HG03066 (cell line): ENCODE results near the gene MATN4.

ENCODE experiments used
- ATAC-seq: cut with Tn5 transposase; IDR thresholded peaks from one replicate; pipeline ENCODE4 v1.9.1; 2021; ENCODE audit warnings: low read depth; ENCODE audit not compliant: unreplicated experiment

Gene MATN4

DNA sequence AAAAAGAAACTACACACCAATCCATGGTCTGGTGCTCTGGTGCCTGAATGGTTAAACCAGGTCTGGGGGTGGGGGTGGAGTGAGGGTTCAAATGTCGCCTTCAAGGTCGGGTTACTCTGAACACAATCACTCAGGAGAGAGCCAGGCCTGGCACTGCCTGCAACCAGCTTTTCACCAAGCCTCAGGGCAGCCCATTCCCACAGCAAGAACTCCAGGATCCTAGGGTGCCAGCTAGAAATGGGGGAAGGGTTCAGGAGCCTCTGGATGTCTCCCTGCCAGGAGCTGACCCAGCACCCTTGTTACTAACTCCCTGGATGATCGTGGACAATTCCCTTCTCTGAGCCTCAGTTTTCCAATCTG lies 33.5 kb upstream of the MATN4 start:
- ATAC-seq = no peak

DNA sequence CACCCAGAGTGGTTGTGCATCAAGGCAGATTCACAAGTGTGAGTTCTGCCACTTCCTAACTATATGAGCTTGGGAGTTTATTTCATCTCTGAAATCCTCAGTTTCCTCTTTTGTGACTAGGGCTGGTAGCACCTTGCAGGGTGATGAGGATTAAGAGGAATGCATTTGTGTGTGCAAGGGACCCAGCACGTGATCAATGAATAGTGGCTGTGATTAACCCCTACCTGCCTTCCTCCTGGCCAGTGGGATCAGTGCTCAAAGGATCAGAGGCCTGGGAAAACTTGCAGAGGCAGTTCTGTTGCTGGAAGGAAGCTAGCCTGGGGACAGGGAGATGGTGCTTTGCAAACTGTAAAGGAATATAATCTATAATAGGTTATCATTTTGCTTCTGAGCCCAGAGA lies 32.9 kb upstream of the MATN4 start:
- ATAC-seq = no peak

DNA sequence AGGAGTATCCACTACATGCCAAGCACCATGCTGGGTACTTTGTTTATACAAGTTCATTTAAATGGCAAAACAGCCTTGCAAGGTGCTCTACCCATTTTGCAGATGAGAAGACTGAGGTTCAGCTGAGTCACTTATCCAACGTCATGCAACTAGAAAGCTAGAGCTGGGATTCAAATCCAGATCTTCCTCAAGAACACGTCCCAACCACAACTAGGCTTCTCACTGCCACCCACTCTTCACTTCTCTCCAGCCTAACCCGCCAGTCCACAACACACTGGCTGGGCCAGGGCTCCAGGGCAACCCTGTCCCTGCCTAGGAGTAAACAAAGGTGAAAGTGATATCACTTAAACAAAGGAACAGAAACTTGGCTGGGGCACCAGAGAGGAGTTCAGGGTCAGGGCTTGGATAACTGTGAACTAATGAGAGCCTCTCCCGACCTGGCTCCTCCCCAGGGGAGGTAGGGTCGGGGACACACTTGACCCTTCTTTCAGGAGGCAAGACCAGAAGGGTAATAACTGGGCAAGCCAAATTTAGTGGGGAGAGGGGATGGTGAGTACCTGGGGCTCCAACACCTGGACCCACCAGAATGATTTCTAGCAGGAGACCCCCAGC lies 32.2 kb upstream of the MATN4 start:
- no peak for ATAC-seq

DNA sequence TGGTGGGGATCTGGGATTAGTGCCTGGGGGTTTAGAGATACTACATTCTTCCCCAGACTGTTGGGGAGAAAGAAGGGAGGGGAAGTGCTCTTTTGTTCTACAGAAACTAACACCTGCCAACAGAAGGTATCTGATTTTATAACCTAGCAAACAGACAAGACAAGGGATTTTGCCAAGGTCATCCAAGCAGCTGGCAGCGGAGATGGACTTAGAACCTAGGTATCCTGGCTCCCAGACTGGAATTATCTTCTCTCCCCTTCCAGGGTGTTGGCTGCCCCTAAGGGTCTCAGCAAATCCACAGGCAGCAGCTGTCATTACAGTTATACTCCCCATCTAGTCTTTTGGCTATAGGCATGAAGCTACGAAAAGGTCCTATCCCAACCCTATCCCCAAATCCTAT lies 31.7 kb upstream of the MATN4 start:
- ATAC-seq = no peak

DNA sequence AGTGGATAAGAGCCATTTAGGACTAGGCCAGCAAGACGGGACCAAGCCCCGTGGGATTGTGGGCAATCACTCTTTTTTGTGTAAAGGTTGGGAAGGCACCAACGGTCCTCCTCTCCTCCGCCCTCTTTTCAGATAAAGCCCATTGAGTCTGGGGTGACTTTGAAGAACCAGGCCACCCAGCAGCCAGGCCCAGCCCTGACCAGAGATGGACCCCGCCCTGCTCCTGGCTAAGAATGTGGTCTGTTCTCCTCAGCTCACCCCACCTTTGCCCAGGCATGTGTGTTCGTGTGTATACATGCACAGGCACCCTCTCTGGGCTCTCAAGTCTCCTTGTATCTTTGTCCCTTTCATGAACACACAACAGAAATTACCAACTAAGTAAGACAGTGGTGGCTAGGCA lies 31.0 kb upstream of the MATN4 start:
- no peak for ATAC-seq

- ATAC-seq = no peak
Measured at GRCh38 chr20:45338121-45339030, 30.3 kb upstream of the MATN4 start.

- no peak for ATAC-seq
Measured at GRCh38 chr20:45337367-45338120, 29.4 kb upstream of the MATN4 start.

- ATAC-seq = no peak
Measured at GRCh38 chr20:45336530-45337366, 28.6 kb upstream of the MATN4 start.

DNA sequence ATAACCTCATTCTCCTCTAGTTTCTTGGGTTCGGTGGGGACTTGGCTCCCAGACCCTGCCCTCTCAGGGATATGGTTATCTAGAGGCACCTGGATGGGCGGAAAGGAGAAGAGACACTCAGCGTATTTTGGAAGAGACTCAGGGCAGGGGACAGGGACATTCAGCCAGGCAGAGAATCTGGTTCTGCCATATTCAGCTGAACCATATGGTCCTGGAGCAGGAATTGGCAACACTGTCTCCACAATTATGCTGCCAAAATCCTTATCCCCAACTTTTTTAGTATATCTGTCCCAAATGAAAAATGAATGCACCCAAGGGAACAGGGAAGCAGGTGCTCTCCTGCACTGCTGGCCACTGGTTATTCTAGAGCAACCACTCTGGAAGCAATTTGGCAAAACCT lies 22.4 kb upstream of the MATN4 start:
- no peak for ATAC-seq

GRCh38 chr20:45329497-45330319 lies 21.6 kb upstream of the MATN4 start:
- ATAC-seq = no peak

GRCh38 chr20:45328451-45328850 lies 20.4 kb upstream of the MATN4 start:
- no peak for ATAC-seq

DNA sequence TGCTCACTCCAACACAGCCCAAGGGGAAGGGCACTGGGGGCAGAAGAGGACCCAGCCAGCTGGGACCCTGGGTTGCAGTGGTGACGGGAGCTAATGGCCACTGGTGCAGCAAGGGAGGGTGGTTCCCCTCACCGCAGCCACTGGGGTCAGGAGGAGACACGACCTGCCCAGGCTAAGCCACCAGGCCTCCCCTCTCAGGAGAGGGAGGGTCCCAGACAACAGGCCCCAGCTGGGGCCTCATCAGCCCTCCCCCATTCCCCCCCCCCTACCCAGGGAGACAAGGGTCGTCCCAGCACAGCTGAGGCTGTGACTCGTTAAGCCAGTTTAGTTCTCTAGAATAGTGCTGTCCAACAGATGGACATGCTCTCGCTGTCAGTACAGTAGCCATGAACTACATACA lies 17.3 kb upstream of the MATN4 start:
- no peak for ATAC-seq

GRCh38 chr20:45323731-45324130 lies 15.6 kb upstream of the MATN4 start:
- ATAC-seq = no peak

- ATAC-seq = no peak
Measured at GRCh38 chr20:45322952-45323383, 14.9 kb upstream of the MATN4 start.

DNA sequence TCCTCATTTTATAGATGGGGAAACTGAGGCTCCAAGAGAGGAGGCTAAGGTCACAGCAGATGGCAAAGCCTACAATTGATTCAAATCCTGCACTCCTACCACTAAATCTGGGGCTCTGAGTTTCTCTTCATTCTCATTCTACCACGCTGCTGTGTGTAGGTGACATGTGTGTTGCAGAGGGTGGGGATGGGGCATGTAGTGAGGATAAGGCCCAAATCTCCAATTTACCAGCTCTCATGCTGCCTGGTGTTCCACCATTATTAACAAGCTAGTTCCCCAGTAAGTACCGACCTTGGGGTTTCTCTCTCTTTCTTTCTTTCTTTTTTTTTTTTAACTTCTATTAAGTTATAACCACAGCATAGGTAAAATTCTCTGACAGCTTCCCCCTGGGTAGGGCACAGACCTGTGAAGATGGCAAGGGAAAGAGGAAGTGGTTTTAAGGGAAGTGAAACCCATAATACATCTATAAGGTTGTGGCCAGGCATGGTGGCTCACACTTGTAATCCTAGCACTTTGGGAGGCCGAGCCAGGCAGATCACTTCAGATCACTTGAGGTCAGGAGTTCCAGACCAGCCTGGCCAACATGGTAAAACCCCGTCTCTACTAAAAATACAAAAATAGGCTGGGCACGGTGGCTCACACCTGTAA lies 13.0 kb upstream of the MATN4 start:
- ATAC-seq = no peak

GRCh38 chr20:45318948-45319347 lies 10.8 kb upstream of the MATN4 start:
- no peak for ATAC-seq

- no peak for ATAC-seq
Measured at GRCh38 chr20:45318386-45318939, 10.4 kb upstream of the MATN4 start.

- ATAC-seq = no peak
Measured at GRCh38 chr20:45317826-45318225, 9.7 kb upstream of the MATN4 start.
